Large intestine (tissue), 3 donors: ENCODE data around the gene STXBP5. TPM values are rescaled to one million over a fixed set of nuclear protein-coding genes. Genes with fewer than 3 reads are reported as not detected.

Source experiments
- DNase-seq, 2 donors: peaks; one replicate each; pipeline versions ENCODE4 v3.0.0 to v3.0.0-alpha.2; 2013
- H3K27ac ChIP-seq: one replicate; pipeline ENCODE4 v1.5.1; 2013; ENCODE audit warnings: low read length
- H3K27me3 ChIP-seq: 2 replicates; pipeline ENCODE4 v1.6.1; 2013; ENCODE audit warnings: low read length; ENCODE audit not compliant: control insufficient read depth, insufficient read depth
- H3K36me3 ChIP-seq: 2 replicates; pipeline ENCODE4 v1.6.1; 2013; ENCODE audit warnings: low read length; ENCODE audit not compliant: control insufficient read depth, insufficient read depth
- H3K4me1 ChIP-seq: one replicate; pipeline ENCODE4 v1.6.1; 2013; ENCODE audit warnings: low read length; ENCODE audit not compliant: control insufficient read depth, insufficient read depth
- H3K4me3 ChIP-seq: one replicate; pipeline ENCODE4 v1.5.1; 2013; ENCODE audit warnings: low read length
- H3K9me3 ChIP-seq: one replicate; pipeline ENCODE4 v1.6.1; 2013; ENCODE audit warnings: mild to moderate bottlenecking, low read depth, low read length, moderate library complexity; ENCODE audit not compliant: control insufficient read depth
- WGBS: methylation state at CpG from one replicate; pipeline ENCODE4 v1.1.5; 2013; ENCODE audit warnings: low lambda C conversion rate; ENCODE audit not compliant: insufficient coverage; 5-methylcytosine and 5-hydroxymethylcytosine counted together
- polyA plus RNA-seq: library from polyadenylated mRNA; unstranded; fragments of 120-200 nt; gene quantifications from one replicate; pipeline ENCODE4 v1.2.1, GENCODE V29; 2013

The STXBP5 gene
- polyA plus RNA-seq, 1 donor: 20.5 TPM

GRCh38 chr6:147200711-147201110 is 3.5 kb upstream of the STXBP5 start:
- WGBS: 100% methylated on average over 1 of the region's 1 CpG
- no peaks in the 10 kb centered on the region for H3K36me3 ChIP-seq
- no peak overlapping the region for H3K4me3 ChIP-seq
- no peaks in the 10 kb centered on the region for H3K27me3 ChIP-seq
- H3K9me3 ChIP-seq: no peaks in the 10 kb centered on the region
- no peaks in the 10 kb centered on the region for H3K4me1 ChIP-seq
- H3K27ac ChIP-seq: no peak overlapping the region
- no peak for DNase-seq

- Histone ChIP-seq H3K9me3 (no peaks in the 10 kb centered on the region), H3K4me1 (no peaks in the 10 kb centered on the region), H3K27ac (peak overlapping the region; percentile 72), H3K36me3 (no peaks in the 10 kb centered on the region), H3K27me3 (no peaks in the 10 kb centered on the region), H3K4me3 (peak overlapping the region; percentile 75)
- 9% methylated on average over 11 of the region's 16 CpGs for WGBS
- DNase-seq: peak; percentile 17 to 77
Observed at GRCh38 chr6:147201885-147202515, 2.2 kb upstream of the STXBP5 start.

DNA sequence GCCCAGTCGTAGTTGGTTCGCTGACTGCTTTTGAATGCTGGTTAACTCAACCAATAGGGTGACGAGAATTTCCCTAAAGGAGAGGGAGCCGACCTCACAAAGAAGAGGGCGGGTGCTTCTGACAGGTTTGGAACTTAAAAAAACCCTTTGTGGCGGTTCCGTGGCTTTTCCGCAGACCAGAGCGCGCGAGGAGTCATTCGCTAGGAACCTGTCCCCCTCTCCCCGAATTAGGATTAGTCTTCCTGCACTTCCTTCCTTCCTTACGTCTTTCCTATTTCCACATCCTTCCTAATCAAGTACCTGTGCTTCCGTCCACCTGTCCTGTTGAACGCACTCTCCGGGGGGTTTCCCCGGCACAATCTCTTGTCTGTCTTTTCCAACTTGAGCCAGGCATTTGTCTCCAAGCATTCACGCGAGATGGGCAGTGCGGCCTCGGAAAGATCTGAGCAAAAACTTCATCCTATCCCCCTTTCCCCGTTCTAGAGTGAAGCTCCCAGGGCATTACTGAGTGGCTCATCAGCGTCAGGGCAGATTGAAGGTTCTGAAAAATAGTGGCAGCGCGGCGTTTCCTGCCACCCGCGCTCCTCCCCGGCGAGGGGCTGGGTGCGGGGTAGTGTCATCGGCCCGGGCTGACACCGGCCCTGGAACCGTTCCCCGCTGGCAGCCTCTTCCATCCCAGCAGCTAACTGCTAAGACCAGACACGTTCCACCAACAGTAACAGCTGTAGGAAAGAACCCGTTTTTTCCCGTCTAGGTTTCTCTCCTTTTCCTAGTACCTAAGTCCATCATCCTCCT is 1.5 kb upstream of the STXBP5 start:
- Histone ChIP-seq H3K36me3 (no peaks in the 10 kb centered on the region), H3K27me3 (no peaks in the 10 kb centered on the region), H3K4me3 (peak overlapping the region; percentile 75), H3K27ac (peak overlapping the region; percentile 89), H3K4me1 (no peaks in the 10 kb centered on the region), H3K9me3 (no peaks in the 10 kb centered on the region)
- peak; percentile 92 to 96 for DNase-seq
- WGBS: 0% methylated on average over 2 of the region's 40 CpGs

GRCh38 chr6:147203311-147204059 is 732 bp upstream of the STXBP5 start:
- peak; percentile 77 to 86 for DNase-seq
- H3K4me3 ChIP-seq: peak overlapping the region; percentile 75
- H3K27me3 ChIP-seq: no peaks in the 10 kb centered on the region
- H3K27ac ChIP-seq: peak overlapping the region; percentile 89
- no CpG with 5 or more reads among the region's 74 CpGs for WGBS
- H3K9me3 ChIP-seq: no peaks in the 10 kb centered on the region
- H3K36me3 ChIP-seq: no peaks in the 10 kb centered on the region
- no peaks in the 10 kb centered on the region for H3K4me1 ChIP-seq

DNA sequence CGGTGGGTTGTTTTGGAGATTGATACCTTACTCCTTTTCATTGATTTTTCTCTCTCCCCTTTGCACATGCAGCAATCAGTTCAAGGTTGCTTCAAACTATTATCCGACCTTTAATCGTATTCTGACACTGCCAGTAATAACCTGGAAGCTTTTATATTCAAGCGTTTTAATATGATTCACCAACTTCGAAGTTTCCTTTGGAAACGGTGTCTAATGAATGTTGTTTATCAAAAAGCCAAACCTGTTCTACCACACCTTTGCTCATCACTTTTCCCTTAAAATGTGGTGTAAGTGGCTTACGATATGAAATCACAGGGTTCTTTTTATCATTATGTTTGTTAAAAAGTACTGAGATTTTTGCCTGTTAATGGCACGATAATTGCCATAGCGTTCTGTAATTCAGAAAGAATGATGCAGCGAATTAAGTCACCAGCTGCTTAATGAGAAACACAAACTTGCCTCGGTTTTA is 660 bp downstream of the STXBP5 start:
- H3K36me3 ChIP-seq: no peaks in the 10 kb centered on the region
- DNase-seq: no peak
- 3% methylated on average over 5 of the region's 11 CpGs for WGBS
- no peaks in the 10 kb centered on the region for H3K4me1 ChIP-seq
- H3K27ac ChIP-seq: peak overlapping the region; percentile 99
- H3K4me3 ChIP-seq: peak overlapping the region; percentile 96
- H3K9me3 ChIP-seq: no peaks in the 10 kb centered on the region
- no peaks in the 10 kb centered on the region for H3K27me3 ChIP-seq

DNA sequence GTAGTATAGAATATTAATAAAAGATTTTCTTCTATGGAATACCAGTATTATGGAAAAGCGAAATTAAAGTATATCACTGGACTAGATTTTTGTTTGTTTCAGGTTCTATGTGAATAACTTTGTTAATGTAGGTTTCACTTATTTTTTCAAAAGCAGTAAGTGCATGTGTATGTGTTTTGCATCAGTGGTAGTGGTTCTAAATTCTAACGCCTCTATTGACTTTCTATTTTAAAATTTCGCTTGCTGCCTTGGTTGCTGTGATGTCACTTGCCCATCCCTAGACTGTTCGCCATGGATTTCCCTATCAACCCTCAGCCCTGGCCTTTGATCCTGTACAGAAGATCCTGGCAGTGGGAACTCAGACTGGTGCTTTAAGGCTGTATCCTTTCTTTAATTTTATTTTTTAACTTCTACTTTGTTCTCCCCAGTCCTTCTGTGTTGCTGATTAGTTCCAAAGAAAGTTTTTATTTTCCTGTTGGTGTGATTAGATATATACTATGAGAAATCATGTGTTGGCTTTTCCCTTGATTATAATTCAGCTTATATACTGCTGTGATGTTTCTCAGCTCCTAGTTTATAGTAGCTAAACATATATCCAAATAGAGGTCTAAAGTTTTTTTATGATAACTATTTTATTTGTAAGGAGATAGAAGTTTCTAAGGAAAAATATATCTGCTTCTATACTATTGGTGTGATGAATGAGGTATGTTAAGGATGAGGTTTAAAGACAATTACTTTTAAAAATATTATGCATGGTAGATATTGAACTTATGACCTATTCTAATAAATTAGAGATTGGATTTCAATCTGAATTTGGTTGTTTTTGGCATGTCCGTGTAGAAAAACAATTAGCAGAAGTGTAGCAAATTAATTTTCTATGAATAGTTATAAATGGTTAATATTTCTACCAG is 1.7 kb downstream of the STXBP5 start:
- Histone ChIP-seq H3K27ac (peak overlapping the region; percentile 99), H3K4me3 (peak overlapping the region; percentile 96), H3K36me3 (no peaks in the 10 kb centered on the region), H3K4me1 (no peaks in the 10 kb centered on the region), H3K9me3 (no peaks in the 10 kb centered on the region), H3K27me3 (no peaks in the 10 kb centered on the region)
- DNase-seq: peak; percentile 43 to 75
- WGBS: 52% methylated on average over 5 of the region's 5 CpGs

DNA sequence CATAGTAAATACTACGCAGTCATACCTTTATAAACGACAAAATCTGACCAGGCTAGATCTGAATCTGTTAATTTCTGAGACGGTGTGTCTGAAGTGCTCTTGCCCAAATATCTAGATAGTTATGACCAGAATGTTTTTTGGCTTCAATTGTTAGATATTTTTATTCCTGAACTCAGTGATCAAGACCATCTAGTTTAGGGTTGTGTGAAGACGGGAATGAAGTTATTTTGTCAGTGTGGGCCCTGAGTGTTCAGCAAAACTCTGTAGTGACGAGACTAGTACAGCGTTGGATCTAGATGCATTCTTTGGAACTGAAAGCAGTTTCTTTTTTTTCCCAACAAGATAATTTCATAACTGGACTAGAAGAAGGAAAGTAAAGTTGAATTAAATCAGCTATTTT is 3.1 kb downstream of the STXBP5 start:
- DNase-seq: no peak
- WGBS: 71% methylated on average over 1 of the region's 6 CpGs
- Histone ChIP-seq H3K27ac (no peak overlapping the region), H3K27me3 (no peaks in the 10 kb centered on the region), H3K36me3 (peaks cover 6% of the 10 kb centered on the region), H3K4me3 (no peak overlapping the region), H3K9me3 (no peaks in the 10 kb centered on the region), H3K4me1 (no peaks in the 10 kb centered on the region)

GRCh38 chr6:147207837-147208754 is 3.9 kb downstream of the STXBP5 start:
- DNase-seq: no peak
- Histone ChIP-seq H3K36me3 (peaks cover 6% of the 10 kb centered on the region), H3K4me3 (no peak overlapping the region), H3K4me1 (no peaks in the 10 kb centered on the region), H3K27me3 (no peaks in the 10 kb centered on the region), H3K27ac (no peak overlapping the region), H3K9me3 (no peaks in the 10 kb centered on the region)
- 100% methylated on average over 2 of the region's 4 CpGs for WGBS

- Histone ChIP-seq H3K27me3 (no peaks in the 10 kb centered on the region), H3K36me3 (peaks cover 6% of the 10 kb centered on the region), H3K9me3 (no peaks in the 10 kb centered on the region), H3K27ac (no peak overlapping the region), H3K4me1 (no peaks in the 10 kb centered on the region), H3K4me3 (no peak overlapping the region)
- WGBS: 100% methylated on average over 1 of the region's 2 CpGs
- DNase-seq: no peak
Observed at GRCh38 chr6:147209762-147210449, 5.7 kb downstream of the STXBP5 start.
